ENCODE results near the gene ID2.

GRCh38 chr2:8667896-8668512 is 13.9 kb upstream of the ID2 start:
- TF ChIP-seq, protein P1, sequence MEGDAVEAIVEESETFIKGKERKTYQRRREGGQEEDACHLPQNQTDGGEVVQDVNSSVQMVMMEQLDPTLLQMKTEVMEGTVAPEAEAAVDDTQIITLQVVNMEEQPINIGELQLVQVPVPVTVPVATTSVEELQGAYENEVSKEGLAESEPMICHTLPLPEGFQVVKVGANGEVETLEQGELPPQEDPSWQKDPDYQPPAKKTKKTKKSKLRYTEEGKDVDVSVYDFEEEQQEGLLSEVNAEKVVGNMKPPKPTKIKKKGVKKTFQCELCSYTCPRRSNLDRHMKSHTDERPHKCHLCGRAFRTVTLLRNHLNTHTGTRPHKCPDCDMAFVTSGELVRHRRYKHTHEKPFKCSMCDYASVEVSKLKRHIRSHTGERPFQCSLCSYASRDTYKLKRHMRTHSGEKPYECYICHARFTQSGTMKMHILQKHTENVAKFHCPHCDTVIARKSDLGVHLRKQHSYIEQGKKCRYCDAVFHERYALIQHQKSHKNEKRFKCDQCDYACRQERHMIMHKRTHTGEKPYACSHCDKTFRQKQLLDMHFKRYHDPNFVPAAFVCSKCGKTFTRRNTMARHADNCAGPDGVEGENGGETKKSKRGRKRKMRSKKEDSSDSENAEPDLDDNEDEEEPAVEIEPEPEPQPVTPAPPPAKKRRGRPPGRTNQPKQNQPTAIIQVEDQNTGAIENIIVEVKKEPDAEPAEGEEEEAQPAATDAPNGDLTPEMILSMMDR (IDR thresholded peaks at IDR 0.05), result no peak
- no peak for TF ChIP-seq EZH2 (IDR thresholded peaks at IDR 0.05; ENCODE audit: borderline replicate concordance, insufficient read depth, low read depth, low read length, poor library complexity, severe bottlenecking)

Data from B cell (primary cell).